Stimulated activated CD4-positive, alpha-beta T cell treated with anti-CD3 and anti-CD28 coated beads, Interleukin-12 subunit alpha, Interleukin-12 subunit beta, amount 100 ng/mL, for 48 hours (primary cell): ENCODE measurements around the gene ETFBKMT.
"Not testable (repeated sequence)": the region's sequence is repeated elsewhere in the genome, so short reads cannot be mapped to it uniquely, and the experiment has no call there.

ENCODE experiments used
- DNase-seq, 3 donors: peaks; one replicate each; pipeline ENCODE4 v3.0.0-alpha.2; 2020; ENCODE audit warnings: low read depth in 2 of 3, low spot score in 1 of 3

ETFBKMT gene

GRCh38 chr12:31716998-31717397 lies 57.5 kb downstream of the ETFBKMT start:
- DNase-seq = not testable (repeated sequence)

DNA sequence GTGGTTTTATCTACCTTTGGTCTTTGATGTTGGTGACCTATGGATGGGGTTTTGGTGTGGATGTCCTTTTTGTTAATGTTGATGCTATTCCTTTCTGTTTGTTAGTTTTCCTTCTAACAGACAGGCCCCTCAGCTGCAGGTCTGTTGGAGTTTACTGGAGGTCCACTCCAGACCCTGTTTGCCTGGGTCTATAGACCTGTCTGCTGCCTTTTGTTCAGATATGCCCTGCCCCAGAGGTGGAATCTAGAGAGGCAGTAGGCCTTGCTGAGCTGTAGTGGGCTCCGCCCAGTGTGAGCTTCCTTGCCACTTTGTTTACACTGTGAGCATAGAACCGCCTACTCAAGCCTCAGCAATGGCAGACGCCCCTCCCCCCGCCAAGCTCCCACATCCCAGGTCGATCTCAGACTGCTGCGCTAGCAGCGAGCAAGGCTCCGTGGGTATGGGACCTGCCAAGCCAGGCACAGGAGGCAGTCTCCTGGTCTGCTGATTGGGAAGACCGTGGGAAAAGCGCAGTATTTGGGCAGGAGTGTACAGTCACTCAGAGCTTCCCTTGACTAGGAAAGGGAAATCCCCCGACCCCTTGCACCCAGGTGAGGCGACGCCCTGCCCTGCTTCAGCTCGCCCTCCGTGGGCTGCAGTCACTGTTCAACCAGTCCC lies 59.2 kb downstream of the ETFBKMT start:
- not testable (repeated sequence) for DNase-seq

GRCh38 chr12:31722580-31722979 lies 63.1 kb downstream of the ETFBKMT start:
- no peak for DNase-seq
